GM19455 (cell line): ENCODE data around the gene CFAP221.

Experiments used
- ATAC-seq: cut with Tn5 transposase; IDR thresholded peaks from one replicate; pipeline ENCODE4 v1.9.1; 2021; ENCODE audit not compliant: unreplicated experiment

CFAP221 gene

GRCh38 chr2:119697290-119698020 is 153.2 kb downstream of the CFAP221 start:
- no peak for ATAC-seq

- no peak for ATAC-seq
Observed at GRCh38 chr2:119698246-119698645, 154.0 kb downstream of the CFAP221 start.

- no peak for ATAC-seq
Observed at GRCh38 chr2:119699016-119699606, 154.9 kb downstream of the CFAP221 start.

GRCh38 chr2:119700866-119701265 is 156.6 kb downstream of the CFAP221 start:
- ATAC-seq, result no peak

- ATAC-seq, result no peak
Observed at GRCh38 chr2:119701352-119701751, 157.1 kb downstream of the CFAP221 start.

GRCh38 chr2:119702203-119702917 is 158.1 kb downstream of the CFAP221 start:
- no peak for ATAC-seq

GRCh38 chr2:119702918-119703401 is 158.7 kb downstream of the CFAP221 start:
- peak; percentile 95 for ATAC-seq

- ATAC-seq, result no peak
Observed at GRCh38 chr2:119703526-119703925, 159.3 kb downstream of the CFAP221 start.

GRCh38 chr2:119704670-119705120 is 160.4 kb downstream of the CFAP221 start:
- no peak for ATAC-seq

- ATAC-seq, result no peak
Observed at GRCh38 chr2:119706221-119706620, 162.0 kb downstream of the CFAP221 start.
